Astrocyte of the cerebellum (primary cell): ENCODE data around the gene MAGI3.

Experiments
- DNase-seq: peaks from one replicate; pipeline ENCODE4 v3.0.0-alpha.2; 2011; ENCODE audit warnings: low read depth
- H3K4me3 ChIP-seq: 2 replicates; pipeline ENCODE4 v1.5.1; 2011; ENCODE audit warnings: mild to moderate bottlenecking, low read depth, low read length, moderate library complexity
- in situ Hi-C: cut with HindIII; loops from 2 replicates; pipeline ENCODE4 v1.10.0; 2017; ENCODE audit warnings: low sequenced_read_pairs
- TF ChIP-seq, protein P1 (sequence below): IDR thresholded peaks from 2 replicates; pipeline ENCODE4 v1.5.1; 2012; ENCODE audit warnings: low read length, low read depth, moderate library complexity, mild to moderate bottlenecking; ENCODE audit errors: missing control alignments

The MAGI3 gene

DNA sequence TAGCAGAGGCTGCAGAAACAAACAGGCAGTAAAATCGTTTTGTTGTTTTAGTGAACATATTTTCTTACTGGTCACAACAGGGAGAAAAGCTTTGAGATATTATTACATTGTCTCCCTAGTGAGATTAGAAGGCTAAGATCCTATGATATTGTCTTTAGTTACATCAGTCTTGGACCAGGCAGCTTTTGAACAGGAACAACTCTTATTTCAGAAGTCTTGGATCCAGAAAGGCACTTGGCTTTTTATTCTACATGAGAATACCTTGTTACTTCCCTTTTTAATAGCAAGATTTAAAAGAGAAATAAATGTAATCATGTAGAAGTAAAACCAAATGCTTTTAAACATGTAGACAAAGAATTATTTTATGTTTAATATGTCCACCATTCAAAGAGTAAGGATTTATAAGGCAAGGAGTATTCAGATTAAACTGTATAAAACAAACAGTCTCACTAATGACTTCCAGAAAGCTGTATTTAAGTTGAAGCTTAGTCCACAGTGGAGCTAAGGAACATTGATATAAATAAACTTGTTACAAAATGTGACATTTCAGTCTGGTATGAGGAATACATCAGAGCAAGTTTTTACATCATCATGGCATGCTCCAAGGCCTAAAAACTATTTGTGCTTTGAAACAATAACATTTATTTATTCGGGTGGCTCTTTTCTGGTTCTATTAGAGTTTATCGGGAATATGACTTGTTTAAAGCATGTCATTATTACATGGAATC lies 296.7 kb downstream of the MAGI3 start:
- no peak for DNase-seq
- TF ChIP-seq, protein P1, sequence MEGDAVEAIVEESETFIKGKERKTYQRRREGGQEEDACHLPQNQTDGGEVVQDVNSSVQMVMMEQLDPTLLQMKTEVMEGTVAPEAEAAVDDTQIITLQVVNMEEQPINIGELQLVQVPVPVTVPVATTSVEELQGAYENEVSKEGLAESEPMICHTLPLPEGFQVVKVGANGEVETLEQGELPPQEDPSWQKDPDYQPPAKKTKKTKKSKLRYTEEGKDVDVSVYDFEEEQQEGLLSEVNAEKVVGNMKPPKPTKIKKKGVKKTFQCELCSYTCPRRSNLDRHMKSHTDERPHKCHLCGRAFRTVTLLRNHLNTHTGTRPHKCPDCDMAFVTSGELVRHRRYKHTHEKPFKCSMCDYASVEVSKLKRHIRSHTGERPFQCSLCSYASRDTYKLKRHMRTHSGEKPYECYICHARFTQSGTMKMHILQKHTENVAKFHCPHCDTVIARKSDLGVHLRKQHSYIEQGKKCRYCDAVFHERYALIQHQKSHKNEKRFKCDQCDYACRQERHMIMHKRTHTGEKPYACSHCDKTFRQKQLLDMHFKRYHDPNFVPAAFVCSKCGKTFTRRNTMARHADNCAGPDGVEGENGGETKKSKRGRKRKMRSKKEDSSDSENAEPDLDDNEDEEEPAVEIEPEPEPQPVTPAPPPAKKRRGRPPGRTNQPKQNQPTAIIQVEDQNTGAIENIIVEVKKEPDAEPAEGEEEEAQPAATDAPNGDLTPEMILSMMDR = no peak
- no peak overlapping the region for H3K4me3 ChIP-seq
- in situ Hi-C loops = loop anchor here (10.0 kb wide), 1 partner anchor 572 kb away; no protein-coding TSS in a partner anchor

DNA sequence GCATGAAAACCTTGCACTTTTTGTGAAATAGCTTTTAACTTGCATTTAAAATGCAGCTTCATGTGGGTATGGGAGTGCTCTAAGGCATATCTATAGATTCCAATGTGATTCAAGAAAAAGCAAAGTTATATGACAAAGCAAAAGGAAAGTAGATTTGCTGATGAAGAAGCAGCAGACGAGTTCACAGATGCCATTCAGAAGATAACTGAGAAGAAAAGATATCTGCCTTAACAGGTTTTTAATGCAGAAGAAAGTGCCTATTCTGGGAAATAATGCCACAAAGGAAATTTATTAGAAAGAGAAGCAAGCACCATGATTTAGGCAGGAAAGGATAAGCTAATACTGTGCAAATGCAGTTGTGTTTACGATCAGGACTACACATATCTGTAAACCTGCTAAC lies 300.9 kb downstream of the MAGI3 start:
- no peak overlapping the region for H3K4me3 ChIP-seq

DNA sequence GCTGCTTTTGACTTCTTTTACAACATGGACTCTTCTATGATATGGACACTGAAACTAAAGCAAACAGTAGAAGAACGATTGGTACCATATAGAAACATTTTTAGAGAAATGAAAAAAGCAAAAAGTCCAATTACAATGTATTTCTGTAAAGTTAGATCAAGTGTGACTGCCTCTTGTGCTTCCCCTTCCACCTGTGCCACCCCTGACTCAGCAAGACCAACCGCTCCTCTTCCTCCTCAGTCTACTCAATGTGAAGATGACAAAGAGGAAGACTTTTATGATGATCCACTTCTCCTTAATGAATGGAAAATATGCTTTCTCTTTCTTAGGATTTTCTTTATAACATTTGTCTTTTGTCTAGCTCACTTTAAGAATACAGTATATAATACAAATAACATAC lies 302.0 kb downstream of the MAGI3 start:
- TF ChIP-seq, protein P1 = no peak

More for the DNA sequence above, 300.9 kb downstream of the MAGI3 start:
- TF ChIP-seq, protein P1 = no peak
- in situ Hi-C loops = loop anchor here (5.0 kb wide), 1 partner anchor 56 kb away; no protein-coding TSS in a partner anchor
- no peak for DNase-seq

DNA sequence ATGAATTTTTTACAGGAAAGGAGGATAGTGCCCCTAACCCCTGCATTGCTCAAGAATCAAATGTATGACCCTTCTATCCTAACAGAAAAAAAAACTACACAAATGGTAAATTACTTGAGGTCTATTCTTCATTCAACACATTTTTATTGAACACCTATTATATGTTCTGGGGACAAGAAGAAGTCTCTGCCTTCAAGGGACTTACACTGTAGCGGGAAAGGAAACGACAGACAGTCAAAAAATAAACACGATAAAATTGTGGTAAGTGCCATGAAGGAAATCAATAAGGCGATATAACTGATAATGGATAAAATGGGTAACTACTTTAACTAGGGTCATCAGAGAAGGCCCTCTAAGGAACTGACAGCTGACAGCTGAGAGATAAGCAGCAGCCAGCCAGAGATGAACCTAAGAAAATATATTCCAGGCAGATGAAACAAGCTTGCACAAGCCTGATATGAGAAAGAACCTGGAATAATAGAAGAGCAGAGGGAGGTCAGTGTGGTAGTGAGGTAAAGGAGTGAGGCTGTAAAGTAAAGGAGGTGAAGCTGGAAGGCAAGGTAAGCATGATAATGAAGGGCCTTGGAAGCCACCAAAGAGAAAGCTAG lies 302.6 kb downstream of the MAGI3 start:
- in situ Hi-C loops = loop anchor here (5.0 kb wide), 1 partner anchor 54 kb away; no protein-coding TSS in a partner anchor
- DNase-seq = no peak
- H3K4me3 ChIP-seq = no peak overlapping the region
- TF ChIP-seq, protein P1 = no peak

More for the DNA sequence above, 302.0 kb downstream of the MAGI3 start:
- in situ Hi-C loops = loop anchor here (5.0 kb wide), 1 partner anchor 55 kb away; no protein-coding TSS in a partner anchor
- no peak for DNase-seq
- H3K4me3 ChIP-seq = no peak overlapping the region

DNA sequence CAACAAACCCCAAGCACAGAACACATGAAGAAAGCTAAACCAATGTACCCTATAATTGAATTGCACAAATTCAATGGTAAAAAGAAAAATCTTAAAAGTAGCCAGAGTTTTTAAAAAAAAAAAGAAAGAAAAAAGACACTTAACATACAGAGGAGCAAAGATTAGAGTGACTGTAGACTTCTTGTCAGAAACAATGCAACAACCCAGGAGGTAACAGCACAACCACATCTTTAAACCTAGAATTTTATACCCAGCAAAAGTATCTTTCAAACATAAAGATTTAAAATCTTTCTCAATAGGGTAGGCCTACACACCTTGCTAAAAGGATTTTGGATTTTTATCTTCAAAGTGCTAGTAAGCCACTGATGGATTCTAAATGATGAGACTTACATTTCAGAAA lies 304.6 kb downstream of the MAGI3 start:
- TF ChIP-seq, protein P1 = no peak
- in situ Hi-C loops = loop anchor here (5.0 kb wide), 1 partner anchor 52 kb away; no protein-coding TSS in a partner anchor
- H3K4me3 ChIP-seq = no peak overlapping the region
- DNase-seq = no peak

DNA sequence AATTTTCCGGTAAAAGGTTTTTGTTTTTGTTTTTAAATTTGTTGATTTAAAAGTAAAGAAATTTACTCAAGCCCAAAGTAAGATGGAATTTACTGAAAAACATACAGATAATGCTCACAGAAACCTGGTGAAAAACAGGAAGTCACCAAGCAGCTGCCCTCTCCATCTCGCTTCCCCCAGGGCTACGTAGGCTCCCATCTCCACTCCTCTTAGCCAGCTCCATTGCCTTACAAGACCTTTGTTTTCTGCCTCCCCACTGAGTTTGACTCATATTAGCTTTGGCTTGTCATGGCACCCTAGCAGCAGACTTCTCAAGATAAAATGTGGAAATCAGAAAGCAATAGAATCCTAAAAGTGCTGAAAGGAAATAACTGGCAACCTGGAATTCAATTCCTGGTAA lies 311.1 kb downstream of the MAGI3 start:
- H3K4me3 ChIP-seq = no peak overlapping the region
- TF ChIP-seq, protein P1 = no peak
- peak; percentile 22 for DNase-seq
- in situ Hi-C loops = no loop called here
